Pancreas (tissue), 10 donors: ENCODE measurements around the gene C1orf56. TPM values are rescaled to one million over a fixed set of nuclear protein-coding genes. Genes with fewer than 3 reads are reported as not detected.

Experiments
- ATAC-seq, 4 donors: fragments of 200-7000 bp; cut with Tn5 transposase; one replicate each; pipeline versions ENCODE4 v1.8.0 to v1.9.1; 2020; ENCODE audit warnings: mild to moderate bottlenecking in 4 of 4, moderate library complexity in 4 of 4
- DNase-seq, 6 donors: peaks; one replicate each; pipeline ENCODE4 v3.0.0-alpha.2; 2020
- FAIRE-seq: peaks from 2 replicates; lab custom pipeline; 2012; peaks lifted over from hg19 to GRCh38; lab: Jason Lieb, UNC
- H3K27ac ChIP-seq, 4 donors: fragments of 200-600 bp; sonication (generic); 1 replicate in 3 of 4; 2 replicates in 1 of 4; pipeline versions ENCODE4 v1.5.0 to v1.8.0; 2020
- H3K27me3 ChIP-seq, 4 donors: fragments of 200-600 bp; one replicate each; pipeline ENCODE4 v1.8.0; 2021
- H3K36me3 ChIP-seq, 3 donors: fragments of 200-600 bp; sonication (generic) in 1 of 3; one replicate each; pipeline versions ENCODE4 v1.5.0 to v1.8.0; 2020 to 2021
- H3K4me1 ChIP-seq, 3 donors: fragments of 200-600 bp; one replicate each; pipeline ENCODE4 v1.8.0; 2021
- H3K4me3 ChIP-seq, 4 donors: fragments of 200-600 bp; sonication (generic) in 2 of 4; one replicate each; pipeline versions ENCODE4 v1.5.0 to v1.8.0; 2020 to 2021
- H3K9me3 ChIP-seq, 4 donors: fragments of 200-600 bp; one replicate each; pipeline ENCODE4 v1.8.0; 2021
- CTCF ChIP-seq, 4 donors: fragments of 200-600 bp; sonication (generic) in 3 of 4; IDR thresholded peaks; one replicate each; pipeline versions ENCODE4 v1.5.0 to v1.8.0; 2021; ENCODE audit warnings: antibody characterized with exemption in 4 of 4
- WGBS, 2 donors: extraction: QIAGEN DNeasy Blood & Tissue Kit; methylation state at CpG; one replicate each; pipeline ENCODE4 v1.1.7; 2013; 5-methylcytosine and 5-hydroxymethylcytosine counted together
- intact Hi-C, 3 donors: fragments of 100-400 bp; cut with DNase I; formaldehyde crosslinking; loops; one replicate each; pipeline versions ENCODE4 v1.11.1 to v1.14.2; 2022
- polyA plus RNA-seq, 2 donors: library from polyadenylated mRNA; stranded (reverse); fragments of 200-250 nt; gene quantifications; one replicate each; pipeline ENCODE4 v1.2.3, GENCODE V29; 2013
- total RNA-seq, 6 donors: library from RNA; stranded (reverse); fragmentation: NEBNext Ultra II Directional in 4 of 6; extraction: Animal tissue kit (Norgen Biotek cat#: 25700) in 4 of 6; gene quantifications; one replicate each; pipeline versions ENCODE4 v1.2.1 to v1.2.4, GENCODE V29; 2021 to 2023
- donor health status: healthy with polysubstance abuse.
- donor health status: DM: no; HTN: no; CAD: no; lungs with moderate emphysema.
- donor health status: DM: no; HTN: no; CAD: no.
- donor health status: control.
- donor health status: control.
- donor health status: Bipolar disorder and iron deficiency.
- donor health status: DM: yes; HTN: yes; CAD: no.
- donor health status: DM: no; HTN: no; CAD: no.
- donor health status: DM: no; HTN: no; CAD: no.
- donor health status: DM: yes; HTN: yes; CAD: no.

Gene C1orf56
- total and polyA plus RNA-seq, 8 donors, result 2.6 to 4.8 (median 3.2) TPM

GRCh38 chr1:151050051-151050688, 2.6 kb downstream of the C1orf56 start:
- WGBS, 2 donors, result 72 to 75% methylated on average over 2 of the region's 2 CpGs
- H3K4me1 ChIP-seq, result peaks cover 0 to 13% (median 4%) of the 10 kb centered on the region in 3 donors
- no peaks in the 10 kb centered on the region for H3K9me3 ChIP-seq
- no peak overlapping the region for H3K4me3 ChIP-seq
- no peak for TF ChIP-seq CTCF (IDR thresholded peaks at IDR 0.05)
- H3K36me3 ChIP-seq, result peaks cover 0 to 36% (median 12%) of the 10 kb centered on the region in 3 donors
- ATAC-seq (no peak), FAIRE-seq (no peak), DNase-seq (no peak)
- H3K27me3 ChIP-seq, result no peaks in the 10 kb centered on the region
- intact Hi-C loops, result no loop called here
- no peak overlapping the region for H3K27ac ChIP-seq

GRCh38 chr1:151051356-151052009, 3.9 kb downstream of the C1orf56 start:
- FAIRE-seq (no peak), DNase-seq (no peak), ATAC-seq (no peak)
- WGBS, 2 donors, result 87 to 91% methylated on average over 2 of the region's 2 CpGs
- peaks cover 0 to 36% (median 12%) of the 10 kb centered on the region in 3 donors for H3K36me3 ChIP-seq
- peaks cover 5 to 17% (median 6%) of the 10 kb centered on the region in 3 donors for H3K4me1 ChIP-seq
- H3K27me3 ChIP-seq, result no peaks in the 10 kb centered on the region
- no peak overlapping the region for H3K27ac ChIP-seq
- intact Hi-C loops, result no loop called here
- no peak for TF ChIP-seq CTCF (IDR thresholded peaks at IDR 0.05)
- H3K9me3 ChIP-seq, result no peaks in the 10 kb centered on the region
- no peak overlapping the region for H3K4me3 ChIP-seq

GRCh38 chr1:151054971-151055547, 7.5 kb downstream of the C1orf56 start:
- Histone ChIP-seq H3K4me3 (no peak overlapping the region), H3K27ac (no peak overlapping the region), H3K4me1 (peaks cover 13 to 21% (median 14%) of the 10 kb centered on the region in 3 donors), H3K36me3 (peaks cover 0 to 36% (median 12%) of the 10 kb centered on the region in 3 donors), H3K9me3 (no peaks in the 10 kb centered on the region), H3K27me3 (no peaks in the 10 kb centered on the region)
- intact Hi-C loops, result no loop called here
- no peak for TF ChIP-seq CTCF (IDR thresholded peaks at IDR 0.05)
- 88 to 90% methylated on average over 4 of the region's 4 CpGs for WGBS, 2 donors
- ATAC-seq (no peak), DNase-seq (no peak), FAIRE-seq (no peak)

- H3K27me3 ChIP-seq, result no peaks in the 10 kb centered on the region
- no peak for FAIRE-seq
- no peak for DNase-seq
- no peak overlapping the region for H3K27ac ChIP-seq
- 50% methylated on average over 2 of the region's 2 CpGs for WGBS, 2 donors
- peaks cover 0 to 36% (median 12%) of the 10 kb centered on the region in 3 donors for H3K36me3 ChIP-seq
- intact Hi-C loops, result no loop called here
- no peak for TF ChIP-seq CTCF (IDR thresholded peaks at IDR 0.05)
- H3K9me3 ChIP-seq, result no peaks in the 10 kb centered on the region
- H3K4me1 ChIP-seq, result peaks cover 13 to 19% (median 14%) of the 10 kb centered on the region in 3 donors
- no peak for ATAC-seq
- H3K4me3 ChIP-seq, result no peak overlapping the region
Observed at GRCh38 chr1:151055581-151055980, 8.0 kb downstream of the C1orf56 start.
